ENCODE data around the gene SLC35G6.

Gene SLC35G6

DNA sequence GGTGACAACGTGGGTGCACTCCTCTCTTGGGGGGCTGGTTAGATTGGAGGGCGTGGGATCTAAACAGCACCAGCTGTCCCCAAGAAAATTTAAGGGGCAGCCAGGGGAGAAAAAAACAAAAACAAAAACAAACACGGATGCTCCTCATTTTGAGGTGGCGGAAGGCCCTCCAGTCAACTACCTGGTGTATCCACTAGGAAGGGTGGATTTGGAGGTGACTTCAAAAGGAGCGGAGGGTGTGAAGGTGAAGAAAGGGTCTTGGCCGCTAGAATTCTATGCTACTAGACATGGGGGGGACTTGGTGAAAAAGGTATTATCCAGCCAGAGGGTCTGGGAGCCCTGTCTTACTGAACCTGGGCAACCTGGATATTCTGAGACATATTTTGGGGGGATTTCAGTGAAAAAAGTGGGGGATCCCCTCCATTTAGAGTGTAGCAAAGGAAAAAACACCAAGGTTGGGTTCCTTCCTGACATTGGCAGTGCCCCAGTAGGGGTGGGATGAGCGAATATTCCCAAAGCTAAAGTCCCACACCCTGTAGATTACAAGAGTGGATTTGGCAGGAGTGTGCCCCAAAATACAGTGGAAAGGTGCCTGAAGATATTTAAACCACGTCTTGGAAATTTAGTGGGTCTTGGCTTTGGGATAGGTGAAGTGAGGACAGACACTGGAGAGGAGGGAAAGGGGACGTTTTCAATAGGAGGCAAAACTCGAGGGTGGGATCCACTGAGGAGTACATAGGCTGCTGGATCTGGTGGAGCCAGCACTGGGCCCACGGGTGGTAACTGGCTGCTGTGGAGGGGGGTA, 42.4 kb upstream of the SLC35G6 start:
- no peak overlapping the region for H3K27ac ChIP-seq
- no peak for TF ChIP-seq ZFX (IDR thresholded peaks at IDR 0.05)
- TF ChIP-seq, protein P1, sequence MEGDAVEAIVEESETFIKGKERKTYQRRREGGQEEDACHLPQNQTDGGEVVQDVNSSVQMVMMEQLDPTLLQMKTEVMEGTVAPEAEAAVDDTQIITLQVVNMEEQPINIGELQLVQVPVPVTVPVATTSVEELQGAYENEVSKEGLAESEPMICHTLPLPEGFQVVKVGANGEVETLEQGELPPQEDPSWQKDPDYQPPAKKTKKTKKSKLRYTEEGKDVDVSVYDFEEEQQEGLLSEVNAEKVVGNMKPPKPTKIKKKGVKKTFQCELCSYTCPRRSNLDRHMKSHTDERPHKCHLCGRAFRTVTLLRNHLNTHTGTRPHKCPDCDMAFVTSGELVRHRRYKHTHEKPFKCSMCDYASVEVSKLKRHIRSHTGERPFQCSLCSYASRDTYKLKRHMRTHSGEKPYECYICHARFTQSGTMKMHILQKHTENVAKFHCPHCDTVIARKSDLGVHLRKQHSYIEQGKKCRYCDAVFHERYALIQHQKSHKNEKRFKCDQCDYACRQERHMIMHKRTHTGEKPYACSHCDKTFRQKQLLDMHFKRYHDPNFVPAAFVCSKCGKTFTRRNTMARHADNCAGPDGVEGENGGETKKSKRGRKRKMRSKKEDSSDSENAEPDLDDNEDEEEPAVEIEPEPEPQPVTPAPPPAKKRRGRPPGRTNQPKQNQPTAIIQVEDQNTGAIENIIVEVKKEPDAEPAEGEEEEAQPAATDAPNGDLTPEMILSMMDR (conservative IDR thresholded peaks at IDR 0.05), result no peak

DNA sequence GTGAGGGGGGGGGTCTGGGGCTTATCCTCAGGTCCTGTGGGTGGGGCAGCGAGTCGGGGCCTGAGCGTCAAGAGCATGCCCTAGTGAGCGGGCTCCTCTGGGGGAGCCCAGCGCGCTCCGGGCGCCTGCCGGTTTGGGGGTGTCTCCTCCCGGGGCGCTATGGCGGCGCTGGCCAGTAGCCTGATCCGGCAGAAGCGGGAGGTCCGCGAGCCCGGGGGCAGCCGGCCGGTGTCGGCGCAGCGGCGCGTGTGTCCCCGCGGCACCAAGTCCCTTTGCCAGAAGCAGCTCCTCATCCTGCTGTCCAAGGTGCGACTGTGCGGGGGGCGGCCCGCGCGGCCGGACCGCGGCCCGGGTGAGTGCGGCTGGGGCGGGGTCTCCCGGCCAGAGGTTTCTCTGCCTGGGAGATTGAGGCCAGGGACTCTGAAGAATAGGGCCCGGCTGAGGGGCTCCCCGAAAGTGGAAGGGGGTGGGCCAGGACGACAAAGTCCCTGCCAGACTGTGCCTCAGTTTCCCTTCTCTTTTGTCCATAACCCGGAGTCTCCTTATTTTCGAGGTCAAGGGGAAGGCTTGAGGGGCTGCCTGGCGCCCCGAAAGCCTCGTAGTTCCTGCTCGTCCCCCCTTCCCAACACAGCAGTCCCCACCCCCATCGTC, 41.7 kb upstream of the SLC35G6 start, which contains the start of gene FGF11:
TSS of gene FGF11 (plus strand) at position 51 of the 651 bp plus-strand sequence. CDS start at position 160, 109 bp downstream.
- no peak within 1 kb of the TSS for H3K27ac ChIP-seq
- TF ChIP-seq ZFX (IDR thresholded peaks at IDR 0.05), result no peak
- TF ChIP-seq, protein P1 (conservative IDR thresholded peaks at IDR 0.05), result no peak

DNA sequence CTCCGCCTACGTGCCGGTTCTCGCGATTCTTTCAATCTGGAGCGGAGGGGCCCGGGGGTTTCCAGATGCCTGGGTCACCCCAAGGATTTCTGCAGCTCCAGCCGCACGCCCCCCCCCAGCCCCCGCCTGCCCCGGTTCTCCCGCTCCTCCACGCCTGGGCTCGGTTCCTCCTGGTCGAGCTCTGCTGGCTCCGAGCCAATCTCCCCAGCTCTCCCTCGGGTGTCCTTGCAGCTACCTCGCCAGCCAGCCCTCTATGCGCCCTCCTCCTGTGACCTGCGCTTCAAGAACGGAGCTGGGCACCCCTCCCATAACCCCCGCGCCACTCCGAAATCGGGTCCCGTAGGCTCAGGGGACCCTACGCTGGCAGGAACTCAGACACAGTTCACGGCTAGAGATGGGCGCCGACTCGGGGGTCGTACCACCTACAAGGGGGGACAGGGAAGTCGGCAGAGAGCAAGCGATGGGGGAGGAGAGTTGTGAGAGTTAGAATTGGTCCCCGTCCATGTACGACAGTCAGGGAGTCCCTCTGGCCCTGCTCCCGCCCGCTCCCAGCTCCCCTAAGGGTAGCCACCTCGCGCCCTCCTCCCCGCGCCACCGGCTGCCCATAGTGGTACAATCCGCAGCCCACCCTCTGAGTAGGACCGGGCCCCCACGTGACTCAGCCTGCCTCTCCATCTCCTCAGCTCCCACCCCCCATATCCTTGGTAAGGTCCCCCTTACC, 41.0 kb upstream of the SLC35G6 start:
- TF ChIP-seq, protein P1 (conservative IDR thresholded peaks at IDR 0.05), result no peak
- no peak for TF ChIP-seq ZFX (IDR thresholded peaks at IDR 0.05)
- H3K27ac ChIP-seq, result no peak overlapping the region

DNA sequence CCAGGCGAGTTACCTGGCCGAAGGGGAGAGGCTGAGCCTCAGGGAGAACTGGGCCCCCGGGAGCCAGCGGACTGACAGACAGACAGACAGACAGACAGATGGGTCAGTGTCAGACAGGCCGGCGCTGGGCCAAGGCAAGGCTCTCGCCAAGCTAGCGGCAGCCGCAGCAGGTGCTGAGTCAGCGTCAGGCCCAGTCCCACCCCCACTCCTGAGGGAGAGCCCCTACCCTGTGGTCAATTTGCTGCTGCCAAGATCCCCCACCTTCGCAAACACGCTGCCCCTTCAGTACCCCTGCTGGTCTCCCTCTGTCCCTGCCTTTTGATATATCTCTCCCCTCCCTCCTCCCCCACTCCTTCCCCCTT, 40.4 kb upstream of the SLC35G6 start:
- H3K27ac ChIP-seq, result no peak overlapping the region
- TF ChIP-seq ZFX (IDR thresholded peaks at IDR 0.05), result no peak
- TF ChIP-seq, protein P1 (conservative IDR thresholded peaks at IDR 0.05), result no peak

DNA sequence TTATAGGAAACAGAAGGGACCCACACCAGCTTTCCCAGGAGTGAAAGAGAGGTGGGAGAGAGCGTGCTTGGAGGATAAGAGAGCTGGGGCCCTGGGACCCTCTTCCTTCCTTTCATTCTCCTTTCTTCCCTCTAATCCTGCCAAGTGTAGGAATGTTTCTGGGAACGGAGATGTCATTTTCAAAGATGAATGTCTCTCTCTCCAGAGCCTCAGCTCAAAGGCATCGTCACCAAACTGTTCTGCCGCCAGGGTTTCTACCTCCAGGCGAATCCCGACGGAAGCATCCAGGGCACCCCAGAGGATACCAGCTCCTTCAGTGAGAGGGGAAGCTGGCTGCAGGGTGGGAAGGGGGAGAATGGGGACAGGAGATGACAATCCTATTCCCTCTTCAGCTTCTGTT, 40.0 kb upstream of the SLC35G6 start:
- no peak overlapping the region for H3K27ac ChIP-seq
- TF ChIP-seq, protein P1 (conservative IDR thresholded peaks at IDR 0.05), result no peak
- TF ChIP-seq ZFX (IDR thresholded peaks at IDR 0.05), result no peak

DNA sequence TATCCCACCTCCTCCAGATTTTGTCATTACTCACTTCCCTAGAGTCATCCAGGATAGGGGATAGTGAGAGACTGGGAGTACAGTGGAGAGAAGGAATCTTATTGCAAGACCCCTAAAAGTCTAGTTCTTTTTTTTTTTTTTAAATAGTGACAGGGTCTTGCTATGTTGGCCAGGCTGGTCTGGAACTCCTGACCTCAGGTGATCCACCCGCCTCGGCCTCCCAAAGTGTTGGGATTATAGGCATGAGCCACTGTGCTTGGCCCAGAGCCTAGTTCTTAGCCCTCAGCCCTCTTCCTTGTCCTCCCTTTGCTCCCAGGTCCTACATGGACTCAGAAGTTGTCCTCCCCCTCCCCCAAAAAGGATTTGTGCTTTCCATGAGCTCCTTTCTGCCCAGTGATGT, 39.1 kb upstream of the SLC35G6 start:
- H3K27ac ChIP-seq, result no peak overlapping the region
- TF ChIP-seq, protein P1 (conservative IDR thresholded peaks at IDR 0.05), result no peak
- no peak for TF ChIP-seq ZFX (IDR thresholded peaks at IDR 0.05)
